Amygdala (tissue), 56 donors: Measurements from ENCODE around the gene RCAN1.
"Not testable (repeated sequence)": the region's sequence is repeated elsewhere in the genome, so short reads cannot be mapped to it uniquely, and the experiment has no call there.

Experiments used
- DNase-seq, 56 donors: peaks; one replicate each; lab custom pipeline; 2025; lab: John Stamatoyannopoulos, UW

RCAN1 gene

DNA sequence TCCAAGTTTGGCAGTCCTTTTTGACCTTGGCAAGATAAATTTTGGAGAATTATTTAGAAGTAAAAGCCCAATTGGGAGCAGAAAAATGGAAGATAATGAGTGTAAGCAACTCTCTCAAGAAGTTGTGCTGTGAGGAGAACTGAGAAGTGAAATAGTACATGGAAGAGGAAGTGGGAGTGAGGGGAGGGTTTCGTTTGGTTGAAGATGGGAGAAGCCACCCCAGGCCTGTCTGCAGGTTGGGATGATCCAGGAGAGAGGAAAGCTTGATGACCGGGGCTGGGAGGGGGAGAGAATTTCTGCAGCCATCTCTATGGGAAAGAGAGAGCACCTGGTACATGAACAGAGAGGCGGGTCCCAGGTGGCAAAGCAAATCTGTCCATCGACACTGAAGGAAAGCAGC is 8.6 kb upstream of the RCAN1 start:
- no peak for DNase-seq

DNA sequence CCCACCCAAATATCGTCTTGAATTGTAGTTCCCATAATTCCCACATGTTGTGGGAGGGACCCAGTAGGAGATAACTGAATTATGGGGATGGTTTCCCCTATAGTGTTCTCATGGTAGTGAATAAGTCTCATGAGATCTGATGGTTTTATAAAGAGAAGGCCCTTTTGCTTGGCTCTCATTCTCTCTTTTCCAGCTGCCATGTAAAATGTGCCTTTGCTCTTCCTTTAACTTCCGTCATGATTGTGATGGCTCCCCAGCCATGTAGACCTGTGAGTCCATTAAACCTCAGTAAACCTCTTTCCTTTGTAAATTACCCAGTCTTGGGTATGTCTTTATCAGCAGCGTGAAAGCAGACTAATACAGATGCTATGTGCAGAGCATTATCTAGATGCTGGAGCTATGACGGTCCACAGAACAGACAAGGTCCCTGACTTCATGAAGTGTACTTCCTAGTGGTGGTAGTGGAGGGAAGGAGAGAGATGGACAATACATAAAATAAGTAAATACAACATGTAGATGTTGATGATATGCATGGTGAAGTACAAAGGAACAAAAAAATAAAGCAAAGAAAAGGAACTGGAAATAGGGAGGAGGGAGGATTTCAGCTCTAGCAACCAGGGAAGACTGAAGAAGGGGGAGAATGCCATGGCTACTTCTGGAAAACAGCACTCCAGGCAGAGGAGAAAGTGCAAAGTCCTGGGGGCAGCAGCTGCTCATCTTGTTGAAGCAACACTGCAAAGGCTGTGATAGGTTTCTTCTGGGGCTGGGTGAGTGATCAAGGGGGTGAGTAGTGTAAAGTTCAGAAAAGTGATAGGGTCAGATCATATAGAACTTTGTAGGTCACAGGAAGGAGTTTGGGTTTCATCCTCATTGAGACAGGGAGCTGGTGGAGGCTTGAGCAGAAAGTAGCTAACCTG is 6.8 kb upstream of the RCAN1 start:
- DNase-seq, result no peak

DNA sequence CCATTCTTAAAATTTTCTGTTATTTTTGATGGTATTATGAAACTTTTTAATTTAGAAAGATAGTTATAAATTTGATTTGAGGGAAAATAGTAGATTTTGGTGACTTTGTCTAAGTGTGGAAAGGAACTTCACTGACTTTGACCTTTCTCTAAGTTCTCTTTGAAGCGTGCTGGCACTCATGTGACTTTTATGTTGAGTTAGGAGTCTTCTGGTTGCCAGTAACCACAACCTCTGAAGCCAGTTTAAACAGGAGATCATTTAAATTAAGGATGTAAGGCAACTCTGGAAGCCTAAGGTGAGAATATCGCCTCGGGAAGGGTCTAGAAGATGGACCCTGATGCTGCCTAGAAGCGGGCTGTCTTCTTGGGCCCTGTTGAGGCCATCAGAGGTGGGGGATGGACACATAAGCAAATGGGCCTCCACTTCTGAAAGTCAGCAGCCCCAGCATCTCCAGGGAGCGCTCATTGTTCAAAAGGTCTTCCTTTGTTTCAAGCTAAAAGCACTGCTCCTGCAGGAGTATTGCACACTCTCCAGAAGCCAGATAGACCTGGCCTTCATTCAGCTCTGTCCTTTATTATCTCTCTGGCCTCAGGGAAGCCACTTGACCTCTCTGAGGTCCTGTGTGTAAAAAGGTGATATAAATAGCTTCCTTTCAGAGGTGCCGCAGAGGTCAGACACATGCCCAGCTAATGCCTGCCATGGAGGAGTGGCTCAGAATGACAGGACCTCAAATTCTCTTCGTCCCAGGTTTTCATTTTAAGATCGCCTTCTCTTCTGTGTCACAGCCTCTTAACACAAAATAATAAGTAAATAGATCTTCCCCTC is 5.1 kb upstream of the RCAN1 start:
- no peak for DNase-seq

DNA sequence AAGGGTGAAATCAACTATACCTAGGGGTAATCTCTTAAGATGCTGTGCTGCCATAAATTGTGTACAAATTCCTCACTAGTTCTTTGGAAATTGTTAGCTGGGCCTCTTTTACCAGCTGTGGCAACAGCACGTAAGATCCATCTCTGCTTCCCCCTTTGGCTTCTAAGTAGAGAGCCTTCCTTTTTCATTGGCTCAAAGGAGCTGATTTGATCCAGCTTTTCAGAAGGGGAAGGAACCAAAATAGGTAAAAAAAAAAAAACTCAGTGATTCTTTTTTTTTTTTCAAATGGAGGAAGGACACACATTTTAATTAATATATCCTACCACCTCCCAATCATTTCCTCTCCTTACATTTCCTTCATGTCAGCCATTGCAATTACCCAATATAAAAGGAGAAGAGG is 4.0 kb upstream of the RCAN1 start:
- no peak for DNase-seq

DNA sequence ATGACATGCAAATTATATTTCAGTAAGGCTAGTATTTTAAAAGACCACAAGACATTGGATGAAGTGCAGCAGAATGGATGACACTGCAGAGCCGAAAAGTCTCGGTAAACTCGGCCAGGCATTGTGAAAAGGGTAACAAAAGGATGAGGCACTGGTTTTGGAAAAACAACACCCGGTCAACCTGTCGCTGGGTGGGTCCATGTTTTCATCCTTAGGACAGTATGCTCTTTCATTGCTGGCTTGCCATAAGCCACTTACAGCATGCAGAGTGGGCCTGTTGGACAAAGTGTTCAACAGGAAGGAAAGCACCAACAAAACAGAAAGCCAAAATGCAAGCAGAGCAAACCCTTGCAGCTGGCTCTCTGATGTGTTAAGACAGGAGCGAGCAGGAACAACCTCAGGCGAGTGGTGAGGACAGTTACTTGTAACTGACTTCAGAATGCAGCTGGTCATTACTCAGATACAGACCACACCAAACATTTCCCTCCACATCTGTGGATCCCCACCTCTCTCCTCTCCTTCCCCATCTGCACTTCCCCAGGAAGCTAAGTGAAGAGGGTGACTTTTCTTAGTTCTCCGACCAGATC is 2.9 kb upstream of the RCAN1 start:
- DNase-seq, result no peak

DNA sequence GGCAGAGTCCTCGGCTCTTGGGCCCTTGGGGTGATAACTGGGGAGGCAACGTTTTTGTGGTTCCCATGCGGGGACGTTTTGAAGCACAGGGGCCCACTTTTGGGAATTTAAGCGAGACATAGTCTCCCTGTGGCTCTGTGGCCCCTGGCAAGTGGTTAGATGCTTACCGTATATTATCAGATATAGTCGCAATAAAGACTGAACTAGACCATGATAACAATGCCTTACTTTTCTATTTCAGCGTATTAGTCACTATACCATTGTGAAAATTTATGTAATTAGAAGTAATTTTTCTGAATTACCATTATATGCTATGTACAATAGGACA is 538 bp upstream of the RCAN1 start:
- no peak for DNase-seq

DNA sequence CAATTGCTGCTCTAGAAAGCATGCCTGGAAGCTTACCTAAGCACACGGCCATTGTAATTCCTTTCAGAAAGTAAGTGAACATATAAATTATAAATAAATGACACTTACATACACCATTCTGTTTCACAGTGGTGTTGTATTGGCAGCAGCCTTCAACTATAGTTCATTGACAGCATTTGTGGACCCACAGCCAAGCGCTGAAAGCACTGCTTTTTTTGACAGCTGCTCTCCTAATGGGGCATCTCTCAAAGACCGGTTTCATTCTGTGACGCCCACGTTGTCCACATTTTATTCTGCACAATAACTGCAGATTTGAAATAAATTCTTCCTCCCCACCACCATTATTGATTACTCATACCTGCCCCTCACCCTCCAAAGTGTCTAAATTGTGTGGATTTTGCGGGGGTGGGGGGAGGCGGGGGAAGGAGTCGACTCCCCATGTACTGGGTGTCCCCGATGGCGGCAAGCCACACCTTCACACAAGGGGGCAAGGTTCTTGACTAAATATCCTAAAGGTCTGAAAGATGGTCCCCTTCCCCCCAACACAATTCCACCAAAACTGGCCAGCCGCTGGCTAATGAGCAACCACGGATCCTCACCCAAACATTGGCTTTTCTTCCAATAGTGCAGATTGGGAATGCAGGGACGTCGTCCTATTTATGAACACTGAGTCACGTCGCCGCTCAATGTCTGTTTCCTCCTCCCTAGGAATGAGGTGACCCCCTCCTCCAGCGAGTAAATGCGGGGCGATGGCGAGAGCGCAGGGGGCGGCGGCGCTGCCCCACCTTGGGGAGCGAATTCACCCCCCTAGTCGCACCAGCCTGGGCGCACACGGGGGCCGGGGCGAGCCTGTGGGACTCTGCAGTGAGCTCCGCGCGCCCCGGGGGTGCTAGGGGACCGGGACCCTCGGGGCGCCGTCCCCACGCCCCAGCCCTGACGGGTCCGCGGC is 960 bp downstream of the RCAN1 start:
- peak in 13 of 56 donors; percentile 13 to 62 (median 32) for DNase-seq

DNA sequence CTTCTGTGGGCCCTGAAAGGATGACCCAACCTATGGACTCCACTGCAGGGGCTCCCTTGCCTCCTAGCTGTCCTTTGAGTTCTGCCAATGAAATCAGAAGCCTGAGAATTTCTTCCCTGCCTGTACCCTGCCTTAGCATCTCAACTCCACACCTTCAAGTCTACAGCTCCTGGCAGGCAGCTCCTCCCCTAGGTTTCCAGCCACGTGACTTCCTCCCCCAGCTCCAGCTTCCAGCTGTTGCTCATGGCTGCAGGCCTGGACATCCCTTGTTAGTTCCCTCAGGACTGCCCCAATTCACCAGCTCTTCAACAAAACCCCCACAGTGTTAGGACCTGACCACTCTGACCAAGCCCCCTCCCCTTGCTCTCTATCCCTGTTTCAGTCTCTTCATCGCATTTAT is 2.4 kb downstream of the RCAN1 start:
- DNase-seq, result peak in 11 of 56 donors; percentile 5 to 44 (median 14)

DNA sequence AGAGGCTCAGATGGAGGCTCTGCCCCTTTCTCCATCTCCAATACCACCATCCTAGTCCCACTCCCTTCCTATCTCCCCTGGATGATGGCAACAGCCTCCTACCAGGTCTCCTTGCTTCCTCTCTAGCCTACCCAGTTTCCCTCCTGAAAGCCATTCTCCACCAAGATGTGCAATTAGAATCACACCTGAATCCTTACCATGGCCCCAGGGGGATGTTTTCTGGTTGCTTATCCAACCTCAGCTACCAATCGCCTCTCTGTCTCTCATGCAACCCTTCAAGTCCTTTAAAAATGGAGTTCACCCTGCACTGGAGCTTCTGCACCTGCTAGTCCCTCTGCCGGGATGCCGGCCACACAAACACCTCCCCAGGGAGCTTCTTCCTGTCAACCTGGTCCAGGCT is 2.9 kb downstream of the RCAN1 start:
- no peak for DNase-seq

DNA sequence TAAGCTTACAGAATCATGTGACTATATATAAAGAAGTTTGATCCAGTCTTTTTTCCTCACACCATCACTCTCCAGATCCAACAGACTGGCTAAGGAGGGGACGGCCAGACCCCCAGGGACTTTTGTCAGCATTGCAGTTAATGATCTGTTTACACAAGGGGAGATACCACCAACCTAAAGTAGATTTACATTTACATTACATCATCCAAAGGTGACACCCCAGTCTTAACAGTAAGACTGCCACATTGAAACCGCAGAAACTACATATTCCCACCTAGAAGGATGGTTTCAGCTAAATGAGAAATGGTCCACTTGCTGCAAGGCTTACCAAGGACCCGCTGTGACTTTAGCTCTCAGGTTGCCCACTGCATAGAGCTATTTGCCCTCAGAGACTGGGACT is 3.4 kb downstream of the RCAN1 start:
- DNase-seq, result no peak

DNA sequence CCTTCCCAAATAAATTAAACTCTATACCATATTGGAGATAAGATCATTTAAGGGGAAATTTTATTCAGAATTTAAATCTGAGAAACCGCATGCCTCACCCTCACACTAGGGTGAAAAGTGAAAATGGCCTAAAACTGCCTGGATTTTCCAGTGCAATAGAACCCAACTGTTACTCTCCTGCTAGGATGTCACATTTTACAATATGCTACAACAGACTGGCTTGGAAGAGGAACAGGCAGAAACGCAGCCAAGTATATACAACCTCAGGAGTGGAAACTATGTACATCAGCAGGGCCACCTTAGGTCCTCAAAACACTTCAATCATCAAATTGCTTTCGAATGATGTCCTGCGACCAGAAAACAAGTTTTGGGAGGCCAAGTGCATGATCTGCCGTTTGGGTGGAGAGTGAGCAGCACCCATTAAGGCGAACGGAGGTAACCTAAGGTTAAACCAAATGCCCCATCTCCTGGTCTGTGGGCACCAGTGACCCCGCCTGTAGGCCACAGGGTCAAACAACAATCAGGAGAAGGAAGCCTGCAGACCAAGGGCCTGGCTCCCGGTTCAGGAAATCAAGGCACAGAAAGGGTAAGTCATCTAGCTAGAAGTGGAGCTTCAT is 4.9 kb downstream of the RCAN1 start:
- DNase-seq, result no peak

DNA sequence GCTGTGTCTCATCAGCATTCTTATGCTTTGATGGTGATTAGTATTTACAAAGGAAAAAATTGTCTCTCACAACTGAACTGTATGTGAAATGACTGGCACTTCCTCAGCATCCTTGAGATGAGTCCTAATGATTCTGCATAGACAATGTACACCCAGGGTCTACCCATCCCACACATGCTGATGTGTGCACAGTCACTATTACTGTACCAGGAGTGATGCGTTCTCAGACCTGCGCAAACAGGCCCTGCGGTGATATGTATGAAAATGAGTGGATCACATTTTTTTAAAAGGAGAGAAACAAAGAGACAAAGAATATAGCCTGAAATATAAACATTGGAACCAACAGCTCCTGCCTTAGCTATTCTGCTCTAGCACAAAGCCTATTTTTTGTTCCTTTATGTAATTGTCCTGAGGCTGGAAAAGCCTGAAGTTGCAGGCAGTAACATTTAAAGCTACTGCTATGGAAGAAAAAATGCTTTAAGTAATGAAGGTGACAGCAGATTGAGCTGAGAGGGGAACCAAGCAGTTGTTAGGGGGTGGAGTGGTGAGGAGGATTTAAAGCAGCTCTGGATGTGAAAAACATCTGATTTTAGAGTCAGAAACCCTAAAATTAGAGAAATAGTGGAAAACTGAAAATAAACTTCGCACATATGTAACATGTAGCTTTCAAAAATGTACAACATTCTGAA is 5.5 kb downstream of the RCAN1 start:
- no peak for DNase-seq

DNA sequence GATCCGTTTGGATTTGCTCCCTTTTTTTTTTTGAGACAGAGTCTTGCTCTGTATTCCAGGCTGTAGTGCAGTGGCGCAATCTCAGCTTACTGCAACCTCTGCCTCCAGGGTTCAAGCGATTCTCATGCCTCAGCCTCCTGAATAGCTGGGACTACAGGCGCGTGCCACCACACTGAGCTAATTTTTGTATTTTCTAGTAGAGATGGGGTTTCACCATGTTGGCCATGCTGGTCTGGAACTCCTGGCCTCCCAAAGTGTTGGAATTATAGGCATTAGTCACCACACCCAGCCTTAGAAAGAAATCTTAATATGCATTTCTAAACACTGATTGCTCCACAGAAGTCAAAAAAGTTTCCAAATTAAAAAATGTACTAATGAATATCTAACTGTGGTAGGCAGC is 7.5 kb downstream of the RCAN1 start:
- not testable (repeated sequence) for DNase-seq

DNA sequence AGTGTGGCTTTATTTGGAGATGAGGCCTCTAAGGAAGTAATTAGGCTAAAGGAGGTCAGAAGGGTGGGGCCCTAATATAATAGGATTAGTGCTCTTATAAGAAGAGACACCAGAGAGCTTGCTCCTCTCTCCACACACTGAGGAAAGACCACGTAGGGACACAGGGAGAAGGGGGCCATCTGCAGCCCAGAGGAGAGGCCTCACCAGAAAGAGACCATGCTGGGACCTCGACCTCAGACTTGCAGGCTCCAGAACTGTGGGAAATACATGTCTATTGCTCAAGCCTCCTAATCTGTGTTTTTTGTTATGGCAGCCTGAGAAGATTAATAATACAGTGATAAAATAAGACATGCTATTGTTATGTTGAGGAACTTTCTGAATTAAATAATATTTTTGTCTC is 8.3 kb downstream of the RCAN1 start:
- DNase-seq, result no peak

DNA sequence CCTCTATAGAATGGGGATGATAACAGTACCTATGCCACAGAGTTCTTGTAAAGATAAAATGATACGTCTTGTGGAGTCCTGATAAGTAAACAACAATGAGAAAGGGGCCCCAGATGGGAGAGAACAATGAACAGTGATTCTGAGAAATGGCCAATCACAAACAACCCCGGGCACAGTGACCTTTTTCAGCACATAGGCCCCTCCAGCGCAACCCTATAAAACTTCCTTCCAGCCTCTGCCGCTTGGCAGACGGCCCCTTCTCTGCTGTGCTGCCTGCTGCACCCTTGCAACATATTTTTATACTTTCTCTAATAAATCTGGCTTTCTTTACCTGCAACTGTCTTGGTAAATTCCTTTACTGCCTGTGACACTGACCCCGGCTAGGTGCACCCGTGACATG is 8.9 kb downstream of the RCAN1 start:
- DNase-seq, result peak in 32 of 56 donors; percentile 18 to 76 (median 48)

DNA sequence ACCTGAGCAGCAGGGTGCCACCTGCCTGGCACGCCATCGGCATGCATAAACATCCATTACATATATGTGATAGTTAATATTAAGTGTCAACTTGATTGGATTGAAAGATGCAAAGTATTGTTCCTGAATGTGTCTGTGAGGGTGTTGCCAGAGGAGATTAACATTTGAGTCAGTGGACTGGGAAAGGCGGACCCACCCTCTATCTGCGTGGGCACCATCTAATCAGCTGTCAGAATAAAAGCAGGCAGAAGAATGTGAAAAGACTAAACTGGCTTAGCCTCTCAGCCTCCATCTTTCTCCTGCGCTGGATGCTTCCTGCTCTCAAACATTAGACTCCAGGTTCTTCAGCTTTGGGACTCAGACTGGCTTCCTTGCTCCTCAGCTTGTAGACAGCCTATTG is 10.0 kb downstream of the RCAN1 start:
- DNase-seq, result not testable (repeated sequence)

DNA sequence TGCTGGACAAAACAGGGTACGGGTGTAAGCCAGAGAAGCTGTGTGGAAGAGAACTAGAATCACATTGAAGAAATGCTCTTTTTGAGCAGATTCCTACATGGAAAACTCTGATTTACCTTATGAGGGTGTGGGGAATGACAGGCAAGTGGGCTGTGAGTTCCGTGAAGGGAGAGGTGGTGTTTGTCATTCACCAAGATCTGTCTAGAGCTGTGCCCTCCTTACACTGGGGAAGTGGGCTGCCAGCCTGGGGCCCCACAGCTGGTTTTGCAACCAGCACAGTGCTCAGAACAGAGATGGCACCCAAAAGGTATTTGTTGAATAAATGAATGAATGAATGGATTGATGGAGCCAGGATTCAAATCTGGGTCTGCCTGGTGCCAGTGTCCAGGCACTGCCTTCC is 10.4 kb downstream of the RCAN1 start:
- DNase-seq, result no peak

DNA sequence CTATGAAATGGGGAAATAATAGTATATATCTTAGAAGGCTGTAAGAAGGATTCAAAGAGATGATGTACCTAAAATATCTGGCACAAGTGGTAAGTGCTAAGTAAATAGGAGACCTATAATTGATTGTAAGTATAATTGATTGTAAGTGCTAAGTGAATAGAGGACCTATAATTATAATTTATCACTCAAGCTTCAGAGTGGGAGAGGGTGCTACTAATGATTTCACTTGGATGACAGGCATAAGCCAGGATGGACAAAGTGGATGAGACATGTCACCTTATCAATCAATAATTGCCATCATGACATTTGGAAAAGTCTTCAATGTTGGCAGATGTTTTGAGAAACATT is 11.2 kb downstream of the RCAN1 start:
- no peak for DNase-seq

DNA sequence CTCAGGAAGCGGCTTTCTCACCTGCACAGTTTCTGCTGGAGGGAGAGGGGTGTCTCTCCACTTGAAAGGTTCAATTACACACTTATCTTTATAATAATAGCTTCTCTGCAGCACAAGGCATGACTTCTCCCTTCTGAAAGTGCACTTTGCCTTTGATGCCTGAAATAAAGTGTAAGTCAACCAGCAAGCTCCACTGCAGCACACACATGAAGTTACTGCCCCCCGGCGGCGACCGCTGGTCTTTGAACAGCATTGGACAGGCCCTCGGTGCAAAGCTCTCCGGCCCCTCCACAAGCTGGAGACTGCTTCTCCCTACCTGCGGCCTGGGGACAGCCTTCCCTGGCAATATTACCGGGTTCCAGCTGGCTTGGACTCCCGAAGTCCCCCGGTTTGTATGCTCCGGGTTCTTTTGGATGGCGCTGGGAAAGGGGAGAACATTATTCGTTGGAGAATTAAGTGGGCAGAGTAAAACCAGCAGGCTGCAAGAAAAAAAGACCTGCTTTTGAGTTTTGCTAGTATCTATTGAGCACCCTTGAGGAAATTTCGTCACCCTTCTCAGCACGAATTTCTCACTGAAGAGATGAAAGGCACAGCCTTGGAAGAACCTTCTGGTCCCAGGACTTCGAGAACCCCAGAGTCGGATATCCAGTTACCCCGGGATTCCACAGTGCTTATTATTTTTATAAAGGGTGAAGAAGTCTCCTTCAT is 11.8 kb downstream of the RCAN1 start:
- peak in 52 of 56 donors; percentile 36 to 94 (median 72) for DNase-seq
